Hematopoietic multipotent progenitor cell treated with erythropoietin and hydrocortisone succinate and interleukin-3 and kit ligand, for 17 days (in vitro differentiated cells): ENCODE measurements around the gene CCDC171.
"Not testable (repeated sequence)": the region's sequence is repeated elsewhere in the genome, so short reads cannot be mapped to it uniquely, and the experiment has no call there.

Source experiments
- DNase-seq: peaks from one replicate; pipeline ENCODE4 v3.0.0-alpha.2; 2015; ENCODE audit warnings: low spot score

The CCDC171 gene

DNA sequence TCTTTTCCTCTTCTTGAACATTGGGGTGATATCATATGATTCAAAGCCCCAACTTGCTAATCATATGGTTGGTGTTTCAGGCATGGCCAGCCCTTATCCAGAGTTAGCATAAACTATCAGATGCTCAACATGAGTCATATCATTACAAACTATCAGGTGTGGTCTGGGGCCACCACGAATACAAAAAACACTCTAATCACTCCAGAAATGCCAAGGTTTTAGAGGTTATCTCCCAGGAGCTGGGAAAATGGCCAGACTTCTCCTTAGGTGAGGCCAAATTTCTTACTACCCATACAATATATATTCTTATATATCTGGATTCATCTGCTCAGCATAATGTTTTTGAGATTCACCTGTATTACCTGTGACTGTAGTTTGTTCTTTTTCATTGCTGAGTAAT is 210.5 kb downstream of the CCDC171 start:
- no peak for DNase-seq

DNA sequence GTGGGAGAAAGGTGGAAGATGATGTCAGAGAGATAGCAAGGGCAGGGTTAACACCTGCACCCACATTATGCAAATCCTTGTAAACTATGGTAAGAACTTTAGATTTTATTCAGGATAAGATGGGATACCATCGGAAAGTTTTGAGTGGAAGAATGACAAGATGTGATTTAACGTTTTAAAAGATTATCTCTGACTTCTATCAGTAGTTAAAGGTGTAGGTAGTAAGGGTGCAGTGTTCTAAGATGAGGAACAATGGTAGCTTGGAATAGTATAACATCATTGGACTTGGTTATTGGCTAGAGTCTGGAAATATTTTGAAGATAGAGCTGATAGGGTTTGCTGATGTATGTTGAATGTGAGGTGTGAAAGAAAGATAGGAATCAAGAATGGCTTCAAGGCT is 211.3 kb downstream of the CCDC171 start:
- DNase-seq, result no peak

DNA sequence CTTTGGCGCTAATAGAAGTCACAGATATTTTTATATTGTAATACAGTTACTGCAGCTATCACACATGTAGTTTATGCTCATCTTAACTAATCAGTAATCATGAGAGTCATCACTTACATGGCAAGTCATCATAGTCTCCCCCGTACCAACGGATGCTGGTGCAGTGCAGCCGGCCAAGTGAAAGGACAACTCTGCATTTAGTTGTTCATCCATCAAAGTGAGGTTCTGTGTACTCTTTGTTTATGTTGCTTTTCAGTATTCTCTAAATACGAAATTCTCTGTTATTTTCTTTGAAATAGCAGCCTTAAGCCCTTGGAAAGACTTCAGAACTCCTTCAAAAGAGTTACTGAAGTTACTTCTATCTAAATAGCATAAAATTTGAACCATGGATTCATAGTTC is 216.7 kb downstream of the CCDC171 start:
- no peak for DNase-seq

DNA sequence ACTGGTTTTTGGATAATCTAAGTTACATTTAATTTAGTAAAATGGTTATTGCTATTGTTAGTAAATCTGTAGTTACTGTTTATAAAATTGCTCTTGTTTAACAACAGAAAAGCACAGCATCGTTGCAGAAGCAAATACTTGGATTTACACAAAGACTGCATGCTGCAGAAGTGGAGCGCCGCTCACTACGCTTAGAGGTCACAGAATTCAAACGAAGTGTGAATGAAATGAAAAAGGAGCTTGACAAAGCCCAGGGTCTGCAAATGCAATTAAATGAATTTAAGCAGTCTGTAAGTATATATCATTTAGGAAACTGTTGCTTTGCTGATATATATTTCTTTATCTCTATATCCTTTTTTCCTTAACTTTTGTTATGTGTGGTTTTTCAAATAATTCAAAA is 226.0 kb downstream of the CCDC171 start:
- DNase-seq, result no peak

DNA sequence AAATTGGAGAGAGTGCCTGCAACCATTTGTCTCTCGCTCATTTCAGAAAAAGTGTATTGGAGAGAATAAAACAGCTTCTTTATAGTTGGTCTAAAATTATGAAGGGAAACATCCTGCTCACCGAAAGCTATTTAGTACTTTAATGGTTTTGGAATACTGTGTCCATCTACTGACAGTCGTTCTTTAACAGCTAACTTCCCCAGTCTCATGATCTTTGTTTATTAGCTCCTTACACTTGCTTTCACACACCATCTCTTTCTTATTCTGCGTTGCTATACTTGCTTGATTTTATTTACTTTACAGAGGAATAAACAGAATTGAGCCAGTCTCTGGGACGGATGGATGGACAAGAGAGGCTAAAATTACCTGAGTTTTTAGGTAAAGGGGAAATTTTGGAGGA is 229.3 kb downstream of the CCDC171 start:
- no peak for DNase-seq

DNA sequence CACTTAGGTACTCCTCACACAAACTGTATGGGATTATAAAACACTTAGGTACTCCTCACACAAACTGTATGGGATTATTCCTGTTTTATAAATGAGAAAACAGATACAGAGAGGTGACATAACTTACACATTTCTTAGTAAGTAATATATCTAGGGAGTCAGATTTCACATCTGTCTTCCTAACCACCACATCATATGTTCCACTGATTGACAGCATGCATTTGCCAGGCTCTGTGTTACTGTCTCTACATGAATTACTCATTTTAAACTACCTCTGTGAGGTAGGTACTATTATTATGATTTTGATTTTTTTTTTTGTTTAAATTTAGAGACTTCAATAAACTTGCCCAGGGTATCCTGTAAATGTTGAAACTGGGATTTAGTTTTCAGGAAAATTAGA is 232.7 kb downstream of the CCDC171 start:
- no peak for DNase-seq

DNA sequence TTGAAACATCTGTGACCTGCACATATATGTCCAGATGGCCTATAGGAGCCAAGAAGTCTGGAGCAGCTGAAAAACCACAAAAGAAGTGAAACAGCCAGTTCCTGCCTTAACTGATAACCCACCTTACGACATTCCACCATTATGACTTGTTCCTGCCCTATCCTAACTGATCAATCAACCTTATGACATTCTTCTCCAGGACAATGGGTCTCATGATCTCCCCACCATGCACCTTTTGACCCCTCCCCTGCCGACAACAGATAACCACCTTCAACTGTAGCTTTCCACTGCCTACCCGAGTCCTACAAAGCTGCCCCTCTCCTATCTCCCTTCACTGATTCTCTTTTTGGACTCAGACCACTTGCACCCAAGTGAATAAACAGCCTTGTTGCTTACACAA is 233.8 kb downstream of the CCDC171 start:
- DNase-seq, result no peak

DNA sequence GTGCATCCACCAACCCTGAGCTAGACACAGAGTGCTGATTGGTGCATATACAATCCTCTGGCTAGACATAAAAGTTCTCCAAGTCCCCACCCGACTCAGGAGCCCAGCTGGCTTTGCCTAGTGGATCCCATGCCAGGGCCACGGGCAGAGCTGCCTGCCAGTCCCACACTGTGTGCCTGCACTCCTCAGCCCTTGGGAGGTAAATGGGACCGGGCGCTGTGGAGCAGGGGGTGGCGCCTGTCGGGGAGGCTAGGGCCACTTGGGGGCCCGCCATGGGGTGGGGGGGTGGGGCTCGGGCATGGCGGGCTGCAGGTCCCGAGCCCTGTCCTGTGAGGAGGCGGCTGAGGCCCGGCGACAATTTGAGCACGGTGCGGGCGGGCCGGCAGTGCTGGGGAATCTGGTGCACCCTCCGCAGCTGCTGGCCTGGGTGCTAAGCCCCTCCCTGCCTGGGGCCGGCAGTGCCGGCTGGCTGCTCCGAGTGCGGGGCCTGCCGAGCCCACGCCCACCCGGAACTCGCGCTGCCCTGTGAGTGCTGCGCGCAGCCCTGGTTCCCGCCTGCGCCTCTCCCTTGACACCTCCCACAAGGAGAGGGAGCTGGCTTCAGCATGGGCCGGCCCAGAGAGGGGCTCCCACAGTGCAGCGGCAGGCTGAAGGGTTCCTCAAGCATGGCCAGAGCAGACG is 257.5 kb downstream of the CCDC171 start:
- DNase-seq, result not testable (repeated sequence)

DNA sequence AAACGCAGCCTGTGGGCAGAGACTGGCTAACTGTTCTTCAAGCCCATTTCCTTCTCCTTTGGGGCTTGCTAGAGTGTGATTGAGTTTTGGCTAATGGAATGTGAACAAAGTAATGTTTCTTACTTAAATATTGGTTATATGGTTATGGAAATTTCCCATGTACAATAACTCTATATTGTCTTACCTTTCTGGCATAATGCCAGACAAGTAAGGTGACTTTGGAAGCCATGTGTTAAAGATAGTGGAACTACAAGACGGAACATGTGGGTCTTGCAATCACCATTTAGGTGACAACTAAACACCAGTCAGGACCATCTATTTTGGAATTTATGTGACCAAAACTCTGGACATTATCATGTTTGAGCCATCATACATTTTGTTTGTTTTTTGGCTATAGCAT is 260.2 kb downstream of the CCDC171 start:
- no peak for DNase-seq

DNA sequence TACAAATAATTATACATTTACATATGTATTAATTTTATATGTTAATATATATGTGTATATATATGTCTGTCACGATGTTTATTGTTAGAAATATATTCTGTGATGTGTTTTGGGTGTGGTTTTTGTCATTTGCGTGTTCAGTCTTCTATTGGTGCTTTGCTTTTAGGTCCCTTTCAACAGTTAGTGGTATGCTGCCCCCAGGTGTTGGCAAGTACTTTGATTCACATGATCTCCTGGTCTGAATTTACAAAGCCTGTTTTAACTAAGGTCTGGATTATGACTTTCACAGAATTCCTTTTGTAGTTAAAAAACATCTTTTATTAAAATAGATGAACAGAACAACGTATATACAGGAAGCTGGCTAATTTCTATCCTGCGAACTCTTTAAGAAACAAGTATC is 271.5 kb downstream of the CCDC171 start:
- DNase-seq, result no peak

DNA sequence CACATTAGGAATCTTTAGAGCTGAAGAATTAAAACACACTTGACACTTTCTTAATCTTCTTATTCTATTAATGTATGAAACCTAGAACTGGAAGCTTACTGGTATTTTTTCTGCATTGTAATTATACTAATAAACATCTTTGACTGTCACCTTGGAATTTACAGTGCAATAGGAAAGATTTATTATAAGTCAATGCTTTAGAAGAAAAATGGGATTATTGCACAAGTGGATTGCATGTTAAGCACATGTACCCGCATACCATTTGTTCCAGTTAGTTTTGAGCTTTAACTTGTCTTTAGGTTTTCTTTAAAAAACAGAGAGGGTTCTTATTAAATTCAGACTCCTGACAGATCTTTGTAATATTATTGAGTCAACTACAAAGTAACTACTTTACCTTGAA is 278.5 kb downstream of the CCDC171 start:
- DNase-seq, result no peak

DNA sequence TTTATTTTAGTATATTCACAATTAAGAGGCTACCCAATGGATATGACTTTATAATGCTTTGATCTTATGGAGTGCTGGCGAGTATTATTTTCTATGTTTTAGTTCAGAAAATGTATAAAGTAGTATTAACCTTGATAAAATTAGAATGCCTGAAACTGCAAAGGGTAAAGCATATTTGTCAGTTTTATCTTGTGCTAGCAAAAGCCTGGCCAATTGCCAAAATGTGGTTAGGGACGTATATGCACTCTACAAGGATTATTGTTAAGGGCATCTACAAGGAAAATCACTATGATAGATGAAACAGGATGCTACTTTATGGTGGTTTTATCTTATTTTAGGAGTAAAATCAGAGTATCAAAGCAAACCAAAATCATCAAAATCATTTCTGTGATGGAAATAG is 281.7 kb downstream of the CCDC171 start:
- peak; percentile 17 for DNase-seq

DNA sequence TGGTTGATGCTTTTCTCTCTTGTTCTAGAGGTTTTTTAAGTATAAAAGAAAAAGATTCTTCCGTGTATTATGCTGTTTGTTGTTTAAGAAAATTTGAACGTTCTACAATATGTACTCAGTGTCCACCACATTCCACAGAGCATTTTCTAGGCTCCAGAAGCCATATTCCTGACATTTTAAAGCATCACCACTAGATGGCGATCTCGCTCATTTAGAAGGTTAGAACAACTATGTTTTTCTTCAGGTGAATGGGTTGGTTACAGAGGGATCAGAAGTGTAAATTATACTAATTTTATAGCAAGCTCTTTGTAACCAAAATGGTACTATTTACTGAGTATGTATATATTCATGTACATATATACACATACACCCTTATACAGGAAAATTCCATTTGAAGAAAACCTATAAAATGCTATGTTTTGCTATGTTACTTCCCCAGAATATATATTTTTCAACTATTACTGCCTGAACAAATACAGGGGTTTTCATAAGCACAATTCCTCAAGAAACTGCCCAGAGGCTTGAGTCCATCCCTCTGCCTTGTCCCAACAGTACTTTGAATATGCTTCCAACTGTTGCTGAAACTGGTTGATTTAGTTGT is 284.3 kb downstream of the CCDC171 start:
- peak; percentile 59 for DNase-seq

DNA sequence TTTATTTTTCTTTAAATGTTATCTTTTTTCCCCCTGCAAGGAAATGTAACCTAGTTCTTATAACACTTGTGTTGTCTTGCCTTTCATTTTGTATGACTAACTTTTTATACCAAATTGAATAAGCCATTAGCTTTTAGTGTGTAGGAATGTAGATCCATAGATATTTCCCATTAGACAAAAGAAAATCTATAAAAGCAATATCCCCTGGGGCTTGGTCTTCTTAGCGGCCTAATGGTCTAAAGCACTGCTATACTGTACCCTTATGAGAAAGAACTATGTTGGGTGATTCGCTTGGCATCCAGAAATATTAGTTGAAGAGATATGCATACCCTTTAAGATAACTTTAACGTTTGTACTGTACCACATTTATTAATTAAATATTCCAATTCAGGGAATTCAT is 289.2 kb downstream of the CCDC171 start:
- no peak for DNase-seq

DNA sequence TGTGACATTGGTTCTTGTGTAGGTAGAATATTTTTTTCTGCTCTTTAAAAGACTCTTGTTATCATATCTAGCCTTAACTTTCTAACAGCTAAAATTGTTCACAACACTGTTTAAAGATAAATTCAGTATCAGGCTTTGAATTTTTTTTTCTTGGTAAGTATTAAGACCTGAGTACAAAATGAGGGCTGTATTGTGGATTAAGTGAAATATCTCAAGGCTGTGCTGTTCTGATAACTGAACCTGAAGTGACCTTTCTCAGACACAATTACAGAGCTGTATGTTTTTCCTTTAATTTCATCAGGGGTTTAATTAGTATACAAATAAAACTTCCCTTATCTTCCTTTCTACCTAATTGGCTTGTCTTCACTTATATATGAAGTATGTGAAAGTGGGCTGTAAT is 290.5 kb downstream of the CCDC171 start:
- DNase-seq, result peak; percentile 7

DNA sequence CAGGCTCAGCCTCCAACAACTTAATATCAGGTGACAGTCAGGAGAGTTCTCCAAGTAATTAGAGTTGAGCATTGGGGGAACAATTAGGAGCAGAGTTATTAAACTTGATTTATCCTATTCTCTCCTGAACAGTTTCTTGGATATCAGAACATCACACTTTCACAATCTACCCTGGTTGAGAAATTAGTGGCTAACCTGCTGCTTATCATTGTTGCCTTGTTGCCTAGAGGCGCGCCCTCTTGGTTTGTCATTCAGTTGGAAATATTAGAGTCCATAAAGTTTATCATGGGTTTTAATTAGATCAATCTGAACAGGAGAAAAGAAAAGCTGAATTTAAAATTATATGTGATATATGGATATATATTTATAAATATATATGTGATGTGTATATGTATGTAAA is 291.1 kb downstream of the CCDC171 start:
- DNase-seq, result no peak

DNA sequence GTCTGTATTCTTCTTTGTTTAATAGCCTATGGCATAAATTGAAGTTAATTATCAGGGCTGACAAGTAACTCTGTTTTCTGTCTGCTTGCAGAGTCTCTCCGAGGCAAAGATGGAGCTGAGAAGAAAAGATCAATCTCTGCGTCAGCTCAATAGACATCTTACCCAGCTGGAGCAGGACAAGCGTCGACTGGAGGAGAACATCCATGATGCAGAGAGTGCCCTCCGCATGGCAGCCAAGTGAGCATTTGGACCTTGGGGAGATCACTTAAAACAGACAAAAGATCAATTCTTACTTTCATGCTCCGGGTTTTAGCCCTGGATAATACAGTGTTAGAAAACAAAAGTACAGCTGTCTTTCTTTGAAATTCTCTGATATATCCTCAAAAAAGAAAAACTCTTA is 293.8 kb downstream of the CCDC171 start:
- no peak for DNase-seq

DNA sequence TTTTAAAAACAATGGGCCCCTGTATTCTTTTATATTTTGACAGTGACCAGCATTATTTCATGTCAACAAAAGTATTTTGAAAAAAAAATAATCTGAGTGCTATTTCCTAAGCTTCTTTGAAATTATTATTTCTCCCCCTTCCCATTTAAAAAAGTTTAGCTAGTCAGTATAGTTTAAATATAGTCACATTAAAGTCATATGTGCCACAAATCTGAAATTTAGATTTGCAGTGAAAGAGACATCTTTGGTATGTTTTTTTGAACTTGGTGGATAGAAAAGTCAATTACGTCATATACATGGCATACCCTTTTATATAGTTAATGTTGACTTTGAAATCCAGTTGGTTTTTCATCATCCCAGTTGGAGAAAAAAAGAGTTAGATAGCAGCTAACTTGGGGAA is 297.0 kb downstream of the CCDC171 start:
- no peak for DNase-seq

DNA sequence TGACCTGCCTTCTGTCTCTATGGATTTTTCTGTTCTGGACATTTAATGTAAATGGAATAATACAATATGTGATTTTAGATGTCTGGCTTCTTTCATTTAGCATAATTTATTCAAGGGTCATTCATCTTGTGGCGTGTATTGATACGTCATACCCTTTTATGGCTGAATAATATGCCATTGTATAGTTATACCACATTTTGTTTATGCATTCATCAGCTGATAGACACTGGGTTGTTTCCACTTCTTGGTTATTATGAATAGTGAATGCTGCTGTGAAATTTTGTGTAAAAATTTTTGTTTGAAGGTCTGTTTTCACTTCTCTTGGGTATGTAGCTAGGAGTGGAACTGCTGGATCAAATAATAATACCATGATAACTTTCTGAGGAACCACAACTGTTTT is 298.9 kb downstream of the CCDC171 start:
- DNase-seq, result no peak

DNA sequence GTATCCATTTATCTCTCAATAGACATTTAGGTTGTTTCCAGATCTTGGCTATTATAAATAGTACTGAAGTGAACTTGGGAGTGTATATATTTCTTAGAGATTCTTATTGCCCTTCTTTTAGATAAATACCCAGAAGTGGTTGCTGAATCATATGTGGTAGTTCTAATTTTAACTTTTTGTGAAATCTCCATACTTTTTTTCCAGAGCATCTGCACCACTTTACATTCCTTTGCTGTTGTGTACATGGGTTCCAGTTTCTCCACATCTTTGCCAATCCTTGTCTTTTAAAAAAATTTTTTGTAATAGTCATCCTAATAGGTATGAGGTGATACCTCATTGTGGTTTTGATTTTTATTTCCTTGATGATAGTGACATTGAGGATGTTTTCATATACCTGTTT is 303.7 kb downstream of the CCDC171 start:
- no peak for DNase-seq

DNA sequence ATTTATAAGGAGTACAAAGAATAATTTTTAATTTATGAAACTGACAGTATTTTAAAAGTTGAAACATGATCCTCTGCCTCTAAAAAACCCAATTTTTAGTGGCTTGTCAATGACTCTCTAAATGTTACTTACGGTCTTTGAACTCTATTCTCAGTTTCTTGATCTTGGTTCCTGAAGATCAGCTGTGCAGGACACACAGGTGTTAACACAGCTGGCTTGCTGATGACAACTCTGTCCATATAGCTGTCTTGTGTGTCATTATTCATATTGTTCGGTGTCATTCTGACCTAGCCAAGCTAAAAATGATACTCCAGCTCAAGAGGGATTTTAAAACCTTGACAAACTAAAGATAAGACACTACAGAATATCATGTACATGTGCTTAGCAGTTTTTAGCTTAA is 314.5 kb downstream of the CCDC171 start:
- DNase-seq, result no peak

DNA sequence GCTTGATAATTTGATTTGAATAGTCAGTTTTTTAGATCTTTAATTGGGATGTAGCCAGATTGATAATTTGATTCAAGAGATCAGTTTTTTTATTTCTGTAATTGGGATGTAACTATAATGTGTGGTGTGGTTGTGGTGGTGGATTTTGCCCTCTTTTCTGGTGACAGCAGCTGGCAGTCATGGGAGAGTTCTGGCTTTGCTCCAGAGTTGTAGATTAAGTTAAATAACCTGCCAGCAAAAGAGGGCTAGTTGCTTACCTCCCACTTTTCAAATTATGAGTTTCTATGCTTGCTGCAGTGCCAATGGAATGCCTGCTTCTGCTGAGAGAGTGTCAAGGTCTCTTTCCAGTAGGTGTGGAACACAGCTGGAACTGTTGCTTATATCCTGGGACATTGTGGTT is 315.1 kb downstream of the CCDC171 start:
- DNase-seq, result no peak

DNA sequence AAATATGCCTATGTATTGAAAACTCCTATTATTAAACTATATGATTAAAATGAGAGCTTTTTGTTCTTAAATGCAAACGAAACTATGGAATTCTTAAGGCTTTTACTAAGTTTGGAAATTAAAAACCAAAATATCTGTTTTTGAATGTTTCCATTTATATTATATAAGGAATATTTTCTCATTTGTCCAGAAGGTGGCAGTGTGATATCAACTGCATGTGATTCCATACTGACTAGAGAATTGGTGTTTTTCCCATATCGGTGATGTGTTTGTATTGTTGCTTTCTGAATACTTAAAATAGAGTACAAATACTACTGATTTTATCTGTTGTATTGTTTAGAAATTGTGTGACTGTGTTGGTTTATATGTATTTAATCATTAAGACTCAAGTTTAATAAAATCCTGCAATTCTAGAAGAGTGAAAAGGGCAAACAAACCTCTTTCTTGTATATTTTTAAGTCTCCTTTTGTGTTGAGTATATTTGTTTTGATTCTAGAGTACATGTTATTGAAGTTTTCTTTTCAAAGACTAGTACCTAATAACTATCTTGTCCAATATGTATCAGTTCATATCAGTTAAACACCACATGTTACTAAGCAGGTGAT is 320.8 kb downstream of the CCDC171 start:
- DNase-seq, result peak; percentile 36

DNA sequence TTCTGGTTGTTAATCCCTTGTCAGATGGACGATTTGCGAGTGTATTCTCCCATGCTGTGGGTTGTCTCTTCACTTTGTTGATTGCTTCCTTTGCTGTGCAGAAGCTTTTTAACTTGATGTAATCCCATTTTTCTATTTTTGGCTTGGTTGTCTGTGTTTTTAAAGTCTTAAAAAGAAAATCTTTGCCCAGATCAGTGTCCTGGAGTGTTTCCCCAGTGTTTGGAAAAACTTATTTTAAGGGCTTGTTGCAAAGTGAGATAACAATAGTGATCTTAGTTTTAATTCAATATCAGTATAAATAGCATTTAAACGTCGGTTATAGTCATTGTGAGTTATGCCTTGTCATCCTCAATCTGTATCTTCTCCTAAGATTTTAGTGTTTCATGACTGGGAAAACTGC is 329.5 kb downstream of the CCDC171 start:
- DNase-seq, result no peak
